NT2/D1 (cell line): ENCODE results near the gene HECTD1.

ENCODE experiments used
- DNase-seq: peaks from one replicate; pipeline ENCODE4 v3.0.0-alpha.2; 2011; ENCODE audit warnings: low read depth, low spot score
- H3K27me3 ChIP-seq: 2 replicates; pipeline ENCODE4 v1.6.0; 2011; ENCODE audit warnings: mild to moderate bottlenecking; ENCODE audit not compliant: insufficient read length, insufficient read depth
- H3K36me3 ChIP-seq: 2 replicates; pipeline ENCODE4 v1.6.1; 2011; ENCODE audit warnings: mild to moderate bottlenecking, low read length, mixed read lengths; ENCODE audit not compliant: insufficient read depth, insufficient read length
- H3K4me1 ChIP-seq: 2 replicates; pipeline ENCODE4 v1.5.1; 2011; ENCODE audit not compliant: insufficient read depth, insufficient read length
- H3K4me3 ChIP-seq: 2 replicates; pipeline ENCODE4 v1.5.1; 2011; ENCODE audit warnings: low read depth; ENCODE audit not compliant: insufficient read length
- H3K9ac ChIP-seq: 2 replicates; pipeline ENCODE4 v1.6.0; 2011; ENCODE audit warnings: low read depth; ENCODE audit not compliant: insufficient read length
- H3K9me3 ChIP-seq: 2 replicates; pipeline ENCODE4 v1.5.1; 2011; ENCODE audit warnings: mild to moderate bottlenecking, low read length; ENCODE audit not compliant: insufficient read depth
- SUZ12 ChIP-seq: IDR thresholded peaks from 2 replicates; pipeline ENCODE4 v1.6.1; 2011; ENCODE audit not compliant: insufficient read length, insufficient read depth; ENCODE audit errors: extremely low read depth
- YY1 ChIP-seq: IDR thresholded peaks from 2 replicates; pipeline ENCODE4 v1.6.1; 2011; ENCODE audit not compliant: insufficient read length, insufficient read depth
- ZNF274 ChIP-seq: IDR thresholded peaks from 2 replicates; pipeline ENCODE4 v1.6.1; 2011; ENCODE audit warnings: mild to moderate bottlenecking, low read depth, low read length

The HECTD1 gene

GRCh38 chr14:31051511-31051910 lies 156.1 kb downstream of the HECTD1 start:
- Histone ChIP-seq H3K9me3 (no peaks in the 10 kb centered on the region), H3K27me3 (no peaks in the 10 kb centered on the region), H3K9ac (no peak overlapping the region), H3K4me1 (no peaks in the 10 kb centered on the region), H3K36me3 (no peaks in the 10 kb centered on the region), H3K4me3 (no peak overlapping the region)
- no peak for TF ChIP-seq ZNF274
- TF ChIP-seq SUZ12: no peak
- no peak for DNase-seq

- no peaks in the 10 kb centered on the region for H3K27me3 ChIP-seq
- no peak overlapping the region for H3K4me3 ChIP-seq
- H3K9me3 ChIP-seq: no peaks in the 10 kb centered on the region
- H3K36me3 ChIP-seq: no peaks in the 10 kb centered on the region
- no peak for TF ChIP-seq YY1
- TF ChIP-seq SUZ12: no peak
- no peak for TF ChIP-seq ZNF274
- no peak overlapping the region for H3K9ac ChIP-seq
- DNase-seq: no peak
- no peaks in the 10 kb centered on the region for H3K4me1 ChIP-seq
Observed at GRCh38 chr14:31051023-31051422, 156.6 kb downstream of the HECTD1 start.
